Glomerular endothelial cell (primary cell): Measurements from ENCODE around the gene CLIC5. TPM values are rescaled to one million over a fixed set of nuclear protein-coding genes. Genes with fewer than 3 reads are reported as not detected.

Experiments
- DNase-seq: peaks from one replicate; pipeline ENCODE4 v3.0.0-alpha.2; 2011; ENCODE audit warnings: low read depth, low spot score; ENCODE audit errors: extremely low read depth
- total RNA-seq: library from RNA; depleted of rRNA; stranded (reverse); fragments of >200 nt; gene quantifications from 2 replicates; pipeline ENCODE4 v1.2.3, GENCODE V29; 2015

The CLIC5 gene
- total RNA-seq, 1 donor from 2014 or later: 0.12 TPM

GRCh38 chr6:45855642-45856394 is 159.8 kb downstream of the CLIC5 start:
- DNase-seq: no peak

- DNase-seq: no peak
Observed at GRCh38 chr6:45854149-45854742, 161.4 kb downstream of the CLIC5 start.

GRCh38 chr6:45851034-45851400 is 164.6 kb downstream of the CLIC5 start:
- no peak for DNase-seq

GRCh38 chr6:45850378-45851033 is 165.2 kb downstream of the CLIC5 start:
- DNase-seq: no peak

- DNase-seq: no peak
Observed at GRCh38 chr6:45845567-45845966, 170.1 kb downstream of the CLIC5 start.

- no peak for DNase-seq
Observed at GRCh38 chr6:45844986-45845385, 170.7 kb downstream of the CLIC5 start.

- DNase-seq: no peak
Observed at GRCh38 chr6:45843848-45844521, 171.7 kb downstream of the CLIC5 start.

- no peak for DNase-seq
Observed at GRCh38 chr6:45841062-45841461, 174.6 kb downstream of the CLIC5 start.

- DNase-seq: no peak
Observed at GRCh38 chr6:45838996-45839395, 176.7 kb downstream of the CLIC5 start.

GRCh38 chr6:45838451-45838850 is 177.2 kb downstream of the CLIC5 start:
- DNase-seq: no peak

- no peak for DNase-seq
Observed at GRCh38 chr6:45837541-45838200, 178.0 kb downstream of the CLIC5 start.

- DNase-seq: no peak
Observed at GRCh38 chr6:45836984-45837383, 178.7 kb downstream of the CLIC5 start.

- no peak for DNase-seq
Observed at GRCh38 chr6:45836438-45836824, 179.2 kb downstream of the CLIC5 start.

GRCh38 chr6:45835721-45836437 is 179.8 kb downstream of the CLIC5 start:
- no peak for DNase-seq

GRCh38 chr6:45832063-45832462 is 183.6 kb downstream of the CLIC5 start:
- no peak for DNase-seq

Other genes starting within 250 kb of the CLIC5 start
- 4.1 and 4.9 TPM in 2 replicates for gene ENPP4, start 114.1 kb upstream of the CLIC5 start, total RNA-seq
- gene ENPP5, start 155.1 kb upstream of the CLIC5 start, total RNA-seq: 0.19 TPM in 1 of 2 replicates, not detected in the other